Glomerular endothelial cell (primary cell): ENCODE measurements around the gene MANEA. TPM values are rescaled to one million over a fixed set of nuclear protein-coding genes. Genes with fewer than 3 reads are reported as not detected.
"Not testable (repeated sequence)": the region's sequence is repeated elsewhere in the genome, so short reads cannot be mapped to it uniquely, and the experiment has no call there.

Experiments
- DNase-seq: peaks from one replicate; pipeline ENCODE4 v3.0.0-alpha.2; 2011; ENCODE audit warnings: low read depth, low spot score; ENCODE audit errors: extremely low read depth
- total RNA-seq: library from RNA; depleted of rRNA; stranded (reverse); fragments of >200 nt; gene quantifications from 2 replicates; pipeline ENCODE4 v1.2.3, GENCODE V29; 2015

Gene MANEA
- total RNA-seq, 1 donor from 2014 or later, result 11.7 TPM

DNA sequence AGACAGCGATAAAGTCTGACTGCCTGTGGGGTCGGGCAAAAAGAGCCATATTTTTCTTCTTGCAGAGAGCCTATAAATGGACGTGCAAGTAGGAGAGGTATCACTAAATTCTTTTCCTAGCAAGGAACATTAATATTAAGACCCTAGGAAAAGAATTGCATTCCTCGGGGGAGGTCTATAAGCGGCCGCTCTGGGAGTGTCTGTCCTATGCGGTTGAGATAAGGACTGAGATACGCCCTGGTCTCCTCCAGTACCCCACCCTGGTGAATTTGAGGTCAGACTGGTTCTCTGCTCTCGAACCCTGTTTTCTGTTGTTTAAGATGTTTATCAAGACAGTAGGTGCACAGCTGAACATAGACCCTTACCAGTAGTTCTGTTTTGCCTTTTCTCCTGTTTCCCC, 6.9 kb downstream of the MANEA start:
- not testable (repeated sequence) for DNase-seq

GRCh38 chr6:95587989-95588388, 10.7 kb downstream of the MANEA start:
- DNase-seq, result no peak

- no peak for DNase-seq
Observed at GRCh38 chr6:95589067-95589466, 11.7 kb downstream of the MANEA start.

GRCh38 chr6:95589826-95590570, 12.7 kb downstream of the MANEA start:
- DNase-seq, result no peak

DNA sequence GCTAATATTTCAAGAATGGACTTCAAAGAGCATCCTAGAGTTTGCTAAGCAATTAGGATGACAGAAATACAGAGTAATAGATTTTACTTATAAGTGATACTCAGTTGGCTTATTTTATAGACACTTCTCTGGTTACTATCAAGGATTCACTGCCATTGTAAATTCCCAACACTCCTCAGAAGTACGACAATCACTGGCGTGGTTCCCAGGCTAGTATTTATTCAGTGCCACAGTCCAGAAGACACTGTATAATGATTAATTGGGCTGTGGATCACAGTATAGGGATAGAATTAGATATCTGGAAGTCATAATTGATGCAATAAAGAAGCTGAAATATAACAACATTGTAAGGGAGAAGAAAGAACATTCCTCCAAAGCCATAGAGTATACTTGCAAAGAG, 15.7 kb downstream of the MANEA start:
- DNase-seq, result no peak

- no peak for DNase-seq
Observed at GRCh38 chr6:95596021-95596420, 18.7 kb downstream of the MANEA start.

- no peak for DNase-seq
Observed at GRCh38 chr6:95599706-95600105, 22.4 kb downstream of the MANEA start.

DNA sequence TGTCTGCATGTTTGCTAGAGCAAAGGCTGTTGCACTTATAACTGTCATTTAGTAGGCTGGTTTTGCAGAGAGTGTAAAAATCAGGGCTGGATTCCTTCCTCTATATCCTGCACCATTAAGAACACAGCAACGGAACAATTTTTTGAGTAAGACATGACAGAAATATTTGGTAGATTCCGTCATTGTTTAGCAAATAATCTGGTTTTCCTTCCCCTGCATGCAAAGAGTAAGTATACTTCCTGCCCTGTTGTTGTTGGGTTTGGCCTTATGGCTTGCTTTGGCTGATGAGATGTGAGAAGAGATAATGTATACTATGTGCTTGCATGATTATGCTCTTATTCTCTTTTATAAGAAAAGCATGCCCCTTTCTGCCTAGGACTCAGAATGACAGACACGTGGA, 23.8 kb downstream of the MANEA start:
- DNase-seq, result no peak

GRCh38 chr6:95614094-95614493, 36.8 kb downstream of the MANEA start:
- DNase-seq, result no peak

DNA sequence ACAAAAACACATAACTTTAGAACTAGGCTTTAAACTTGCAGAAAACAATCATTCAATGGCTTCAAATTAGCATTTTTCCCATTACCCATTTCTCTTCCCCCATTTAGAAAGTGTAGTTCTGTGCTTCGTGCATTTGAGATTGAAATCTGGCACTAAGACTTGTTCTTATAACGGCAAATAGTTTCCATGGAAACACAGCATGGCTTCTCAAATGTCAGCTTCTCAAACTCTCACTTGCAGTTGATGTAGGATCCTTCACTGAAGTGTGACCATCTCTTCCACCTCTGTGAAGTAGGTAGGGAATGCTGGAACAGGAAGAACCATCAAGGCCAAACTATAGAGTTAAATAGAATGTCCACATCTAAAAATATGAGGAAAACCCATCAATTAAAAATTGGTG, 52.2 kb downstream of the MANEA start:
- no peak for DNase-seq

GRCh38 chr6:95636552-95637431, 59.5 kb downstream of the MANEA start:
- no peak for DNase-seq

- no peak for DNase-seq
Observed at GRCh38 chr6:95648636-95649035, 71.3 kb downstream of the MANEA start.

GRCh38 chr6:95649451-95649850, 72.1 kb downstream of the MANEA start:
- no peak for DNase-seq

DNA sequence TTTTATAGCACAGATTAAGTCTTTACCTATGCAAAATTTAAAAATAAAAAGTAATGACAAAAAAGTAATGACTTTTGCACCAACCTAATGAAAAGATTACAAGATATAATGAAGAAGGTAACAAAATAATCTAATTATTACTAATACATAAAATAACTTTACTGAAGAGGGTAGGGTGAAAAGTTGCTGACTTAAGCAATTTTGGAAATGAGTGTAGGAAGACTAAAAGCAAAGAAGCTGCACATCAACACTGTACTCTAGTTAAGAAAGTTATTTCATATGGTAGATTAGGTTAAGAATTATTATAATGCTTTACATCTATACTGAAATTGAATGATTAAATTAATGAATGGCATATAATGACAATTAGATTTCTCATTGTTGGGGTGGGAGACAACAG, 76.8 kb downstream of the MANEA start:
- no peak for DNase-seq

DNA sequence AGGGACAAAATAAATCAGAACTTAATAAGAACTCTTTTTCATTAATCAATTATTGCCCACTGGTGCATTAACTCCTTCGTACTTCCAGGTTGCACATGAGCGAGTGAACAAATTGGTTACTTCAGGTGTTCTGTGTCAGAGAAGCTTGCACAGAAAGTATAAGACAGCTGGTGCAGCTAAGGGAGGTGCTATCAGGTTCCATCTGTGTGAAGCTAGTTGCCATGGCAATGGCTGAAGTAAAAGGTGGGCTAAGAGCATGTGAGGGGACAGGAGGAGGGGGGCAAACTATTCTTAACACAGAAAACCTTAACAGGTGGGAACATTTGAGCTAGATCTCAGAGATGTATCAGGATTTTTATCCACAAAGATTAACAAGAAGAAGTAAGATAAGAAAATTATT, 81.6 kb downstream of the MANEA start:
- DNase-seq, result no peak
